COLO829 (cell line): ENCODE data around the gene IKZF1.
A peak's percentile ranks its signal among the peaks of the same experiment; 100 is the strongest.

Experiments used
- DNase-seq: peaks from one replicate; pipeline ENCODE4 v3.0.0; 2012; ENCODE audit warnings: low spot score

The IKZF1 gene

GRCh38 chr7:50412973-50413372, 108.5 kb downstream of the IKZF1 start:
- DNase-seq, result no peak

GRCh38 chr7:50413561-50413960, 109.0 kb downstream of the IKZF1 start:
- DNase-seq, result no peak

GRCh38 chr7:50415844-50416364, 111.4 kb downstream of the IKZF1 start:
- no peak for DNase-seq

- no peak for DNase-seq
These were observed 112.1 kb downstream of the IKZF1 start for GRCh38 chr7:50416527-50417182.

- DNase-seq, result peak; percentile 73
These were observed 113.6 kb downstream of the IKZF1 start for GRCh38 chr7:50418086-50418515.

GRCh38 chr7:50418526-50419290, 114.2 kb downstream of the IKZF1 start:
- no peak for DNase-seq

GRCh38 chr7:50421043-50421442, 116.5 kb downstream of the IKZF1 start:
- no peak for DNase-seq

GRCh38 chr7:50422858-50423257, 118.3 kb downstream of the IKZF1 start:
- no peak for DNase-seq

GRCh38 chr7:50423860-50424259, 119.3 kb downstream of the IKZF1 start:
- no peak for DNase-seq

GRCh38 chr7:50425318-50425717, 120.8 kb downstream of the IKZF1 start:
- no peak for DNase-seq

GRCh38 chr7:50426280-50427045, 121.9 kb downstream of the IKZF1 start:
- no peak for DNase-seq

- no peak for DNase-seq
These were observed 123.0 kb downstream of the IKZF1 start for GRCh38 chr7:50427518-50427917.

GRCh38 chr7:50428911-50429310, 124.4 kb downstream of the IKZF1 start:
- no peak for DNase-seq

GRCh38 chr7:50431316-50431715, 126.8 kb downstream of the IKZF1 start:
- no peak for DNase-seq

GRCh38 chr7:50431722-50432305, 127.3 kb downstream of the IKZF1 start:
- DNase-seq, result no peak

GRCh38 chr7:50436133-50436806, 131.8 kb downstream of the IKZF1 start:
- DNase-seq, result no peak

- DNase-seq, result peak; percentile 28
These were observed 142.0 kb downstream of the IKZF1 start for GRCh38 chr7:50446542-50446960.

- DNase-seq, result no peak
These were observed 144.3 kb downstream of the IKZF1 start for GRCh38 chr7:50448823-50449222.

- DNase-seq, result no peak
These were observed 145.0 kb downstream of the IKZF1 start for GRCh38 chr7:50449501-50449880.

- peak; percentile 60 for DNase-seq
These were observed 145.5 kb downstream of the IKZF1 start, which contains the start of gene FIGNL1 for GRCh38 chr7:50449881-50450589. FIGNL1 (minus strand) TSS chr7:50450350; CDS start chr7:50447287, 3,063 bp downstream.

- no peak for DNase-seq
These were observed 146.1 kb downstream of the IKZF1 start for GRCh38 chr7:50450590-50451032.
